Adrenal gland (tissue), 12 donors: ENCODE measurements around the gene MMP17. TPM values are rescaled to one million over a fixed set of nuclear protein-coding genes. Genes with fewer than 3 reads are reported as not detected.
"Not testable (repeated sequence)": the region's sequence is repeated elsewhere in the genome, so short reads cannot be mapped to it uniquely, and the experiment has no call there.

Source experiments
- DNase-seq, 7 donors: peaks; one replicate each; pipeline ENCODE4 v3.0.0-alpha.2; 2019 to 2020
- H3K27ac ChIP-seq, 5 donors: fragments of 200-600 bp; sonication (generic) in 4 of 5; 1 replicate in 3 of 5; 2 replicates in 2 of 5; pipeline versions ENCODE4 v1.5.1 to v1.8.0; 2016 to 2020; ENCODE audit warnings: mild to moderate bottlenecking in 1 of 5
- H3K27me3 ChIP-seq: fragments of 200-600 bp; 2 replicates; pipeline ENCODE4 v1.8.0; 2021
- H3K36me3 ChIP-seq, 2 donors: fragments of 200-600 bp; replicated peaks in 1 of 2; 1 replicate in 1 of 2; 2 replicates in 1 of 2; pipeline versions ENCODE4 v1.5.1 to v1.8.0; 2018 to 2022
- H3K4me1 ChIP-seq, 2 donors: fragments of 200-600 bp; replicated peaks in 1 of 2; 1 replicate in 1 of 2; 2 replicates in 1 of 2; pipeline versions ENCODE4 v1.5.1 to v1.8.0; 2018 to 2021
- H3K4me3 ChIP-seq, 4 donors: fragments of 200-600 bp; sonication (generic) in 3 of 4; one replicate each; pipeline ENCODE4 v1.5.1; 2016 to 2018
- H3K9me3 ChIP-seq, 3 donors: fragments of 200-600 bp; sonication (generic) in 1 of 3; replicated peaks in 1 of 3; 1 replicate in 2 of 3; 2 replicates in 1 of 3; pipeline versions ENCODE4 v1.5.1 to v1.8.0; 2016 to 2021
- CTCF ChIP-seq, 6 experiments: fragments of 450-650 bp in 4 of 6; fragments of 200-600 bp in 2 of 6; sonication (generic) in 1 of 6; IDR thresholded peaks; 1 replicate in 5 of 6; 2 replicates in 1 of 6; pipeline versions ENCODE4 v1.5.1 to v1.8.0; 2016 to 2021; ENCODE audit warnings: antibody characterized with exemption in 6 of 6, mild to moderate bottlenecking in 2 of 6, moderate library complexity in 1 of 6
- POLR2A ChIP-seq, 2 donors: fragments of 450-650 bp; IDR thresholded peaks; one replicate each; pipeline ENCODE4 v1.6.1; 2017; ENCODE audit warnings: antibody characterized with exemption in 2 of 2, mild to moderate bottlenecking in 2 of 2, moderate library complexity in 1 of 2
- WGBS, 4 donors: extraction: QIAGEN DNeasy Blood & Tissue Kit in 2 of 4; methylation state at CpG; one replicate each; pipeline versions ENCODE4 v1.1.5 to v1.1.7; 2013 to 2017; 5-methylcytosine and 5-hydroxymethylcytosine counted together
- intact Hi-C, 2 donors: fragments of 100-400 bp; cut with DNase I; formaldehyde crosslinking; loops; one replicate each; pipeline versions ENCODE4 v1.14.1 to v1.15.0; 2022 to 2023
- polyA plus RNA-seq, 3 donors: library from polyadenylated mRNA; stranded (reverse); fragments of 200-250 nt in 2 of 3; fragments of 350-450 nt in 1 of 3; fragmentation: Illumina TruSeq in 1 of 3; extraction: RNeasy Lipid Tissue Mini Kit (QIAGEN cat#74804) in 1 of 3; gene quantifications; one replicate each; pipeline ENCODE4 v1.2.3, GENCODE V29; 2013 to 2014
- total RNA-seq, 9 donors: library from RNA; depleted of rRNA in 4 of 9; stranded (reverse); fragments of >200 nt in 4 of 9; fragments of 120-200 nt in 1 of 9; fragmentation: NEBNext Ultra II Directional in 1 of 9; extraction: Animal tissue kit (Norgen Biotek cat#: 25700) in 1 of 9; gene quantifications; one replicate each; pipeline versions ENCODE4 v1.1.0 to v1.2.4, GENCODE V29; 2013 to 2023
- donor health status: healthy with polysubstance abuse.
- donor health status: Bipolar disorder and iron deficiency.
- donor health status: DM: yes; HTN: yes; CAD: no.
- donor health status: DM: no; HTN: no; CAD: no.
- donor health status: DM: no; HTN: no; CAD: no.
- donor health status: DM: yes; HTN: yes; CAD: no.

MMP17 gene
- total and polyA plus RNA-seq, 12 donors, result 0.32 to 16.5 (median 1.1) TPM; not detected in 1

- TF ChIP-seq CTCF (IDR thresholded peaks at IDR 0.05) (no peak), POLR2A (IDR thresholded peaks at IDR 0.05) (no peak)
- Histone ChIP-seq H3K27me3 (no peaks in the 10 kb centered on the region), H3K9me3 (no peaks in the 10 kb centered on the region), H3K36me3 (no peaks in the 10 kb centered on the region), H3K4me1 (no peaks in the 10 kb centered on the region), H3K27ac (no peak overlapping the region), H3K4me3 (no peak overlapping the region)
- 76 to 84% (median 79%) methylated on average over 16 of the region's 16 CpGs for WGBS, 4 donors
- intact Hi-C loops, result no loop called here
- no peak for DNase-seq
These were observed 54.8 kb downstream of the MMP17 start for GRCh38 chr12:131882804-131883520.

GRCh38 chr12:131883521-131883900 lies 55.3 kb downstream of the MMP17 start:
- TF ChIP-seq POLR2A (IDR thresholded peaks at IDR 0.05), result no peak
- no peak for TF ChIP-seq CTCF (IDR thresholded peaks at IDR 0.05)
- Histone ChIP-seq H3K36me3 (no peaks in the 10 kb centered on the region), H3K4me3 (no peak overlapping the region), H3K9me3 (no peaks in the 10 kb centered on the region), H3K27me3 (no peaks in the 10 kb centered on the region), H3K4me1 (no peaks in the 10 kb centered on the region), H3K27ac (no peak overlapping the region)
- intact Hi-C loops, result no loop called here
- 79 to 94% (median 85%) methylated on average over 2 to 4 of the region's 4 CpGs for WGBS, 4 donors
- DNase-seq, result no peak

- WGBS, 4 donors, result 84 to 94% (median 91%) methylated on average over 7 to 8 of the region's 8 CpGs
- H3K36me3 ChIP-seq, H3K27ac ChIP-seq, H3K4me3 ChIP-seq, H3K4me1 ChIP-seq, H3K9me3 ChIP-seq, DNase-seq, H3K27me3 ChIP-seq, intact Hi-C loops: not testable (repeated sequence)
These were observed 56.9 kb downstream of the MMP17 start for GRCh38 chr12:131885076-131885475.

GRCh38 chr12:131885543-131886057 lies 57.4 kb downstream of the MMP17 start:
- H3K36me3 ChIP-seq, result no peaks in the 10 kb centered on the region
- no peaks in the 10 kb centered on the region for H3K27me3 ChIP-seq
- H3K27ac ChIP-seq, result no peak overlapping the region
- H3K9me3 ChIP-seq, result no peaks in the 10 kb centered on the region
- H3K4me3 ChIP-seq, result no peak overlapping the region
- 88 to 90% (median 90%) methylated on average over 7 of the region's 7 CpGs for WGBS, 4 donors
- intact Hi-C loops, result no loop called here
- TF ChIP-seq CTCF (IDR thresholded peaks at IDR 0.05) (no peak), POLR2A (IDR thresholded peaks at IDR 0.05) (no peak)
- DNase-seq, result no peak
- no peaks in the 10 kb centered on the region for H3K4me1 ChIP-seq

- intact Hi-C loops, H3K9me3 ChIP-seq, DNase-seq, H3K36me3 ChIP-seq, H3K27ac ChIP-seq, H3K27me3 ChIP-seq, H3K4me3 ChIP-seq: not testable (repeated sequence)
- WGBS, 4 donors, result 85 to 86% (median 86%) methylated on average over 8 of the region's 8 CpGs
- H3K4me1 ChIP-seq, result peaks cover 7 to 12% of the 10 kb centered on the region in 2 donors
These were observed 63.5 kb downstream of the MMP17 start for GRCh38 chr12:131891722-131892121.
